Tibial nerve (tissue), 3 donors: Measurements from ENCODE around the gene C1orf105.

Source experiments
- CTCF ChIP-seq, 5 experiments: fragments of 200-600 bp in 3 of 5; fragments of 450-650 bp in 2 of 5; sonication (generic) in 3 of 5; IDR thresholded peaks; one replicate each; pipeline ENCODE4 v1.5.1; 2016 to 2019; ENCODE audit warnings: antibody characterized with exemption in 5 of 5, mild to moderate bottlenecking in 3 of 5, moderate library complexity in 2 of 5
- POLR2A ChIP-seq, 2 donors: fragments of 450-650 bp; IDR thresholded peaks; one replicate each; pipeline ENCODE4 v1.6.1; 2017; ENCODE audit warnings: antibody characterized with exemption in 2 of 2, mild to moderate bottlenecking in 2 of 2, moderate library complexity in 2 of 2

DNA sequence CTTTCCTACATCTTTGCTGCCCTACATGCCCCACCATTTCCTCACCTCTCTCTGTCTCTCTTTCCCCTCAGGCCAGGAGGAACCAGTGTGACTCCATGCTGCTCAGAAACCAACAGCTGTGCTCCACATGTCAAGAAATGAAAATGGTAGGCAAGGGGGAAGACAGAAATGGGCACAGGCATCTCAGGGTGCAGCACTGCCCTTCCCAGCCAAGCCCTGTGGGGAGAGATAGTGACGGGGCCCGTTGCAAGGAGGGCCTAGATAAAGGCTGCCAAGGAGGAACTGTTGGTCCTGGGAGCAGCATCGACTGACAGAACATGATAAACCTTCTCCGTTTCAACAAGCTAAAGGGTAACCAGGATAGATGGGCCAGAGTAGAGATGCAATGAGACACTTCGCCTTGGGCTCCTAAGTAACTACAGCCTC is 35.9 kb downstream of the C1orf105 start:
- TF ChIP-seq POLR2A (IDR thresholded peaks at IDR 0.05) (no peak), CTCF (IDR thresholded peaks at IDR 0.05) (no peak)
